Skin epidermis (tissue), 12 donors: ENCODE results near the gene SFSWAP.
"Not testable (repeated sequence)": the region's sequence is repeated elsewhere in the genome, so short reads cannot be mapped to it uniquely, and the experiment has no call there.

Source experiments
- H3K27ac ChIP-seq, 21 experiments: fragments of 200-600 bp; sonication (generic) in 11 of 21; one replicate each; pipeline ENCODE4 v1.5.0; 2020; ENCODE audit warnings: mild to moderate bottlenecking in 3 of 21, inconsistent platforms in 2 of 21, moderate library complexity in 2 of 21
- H3K4me3 ChIP-seq, 7 experiments: fragments of 200-600 bp; sonication (generic) in 2 of 7; one replicate each; pipeline ENCODE4 v1.5.0; 2020; ENCODE audit warnings: inconsistent platforms in 2 of 7, mild to moderate bottlenecking in 2 of 7, moderate library complexity in 1 of 7

Gene SFSWAP

GRCh38 chr12:131698286-131698685 lies 12.6 kb upstream of the SFSWAP start:
- Histone ChIP-seq H3K4me3 (no peak overlapping the region), H3K27ac (no peak overlapping the region)

GRCh38 chr12:131699434-131699833 lies 11.5 kb upstream of the SFSWAP start:
- no peak overlapping the region for H3K27ac ChIP-seq
- H3K4me3 ChIP-seq = no peak overlapping the region

GRCh38 chr12:131700271-131700670 lies 10.6 kb upstream of the SFSWAP start:
- Histone ChIP-seq H3K4me3 (no peak overlapping the region), H3K27ac (no peak overlapping the region)

- Histone ChIP-seq H3K27ac (no peak overlapping the region), H3K4me3 (no peak overlapping the region)
These were observed 9.0 kb upstream of the SFSWAP start for GRCh38 chr12:131701705-131702572.

GRCh38 chr12:131702573-131702877 lies 8.4 kb upstream of the SFSWAP start:
- Histone ChIP-seq H3K27ac (no peak overlapping the region), H3K4me3 (no peak overlapping the region)

GRCh38 chr12:131703161-131703560 lies 7.7 kb upstream of the SFSWAP start:
- Histone ChIP-seq H3K4me3 (no peak overlapping the region), H3K27ac (no peak overlapping the region)

GRCh38 chr12:131704509-131704908 lies 6.4 kb upstream of the SFSWAP start:
- Histone ChIP-seq H3K4me3 (no peak overlapping the region), H3K27ac (no peak overlapping the region)

- not testable (repeated sequence) for H3K4me3 ChIP-seq, H3K27ac ChIP-seq
These were observed 4.2 kb upstream of the SFSWAP start for GRCh38 chr12:131706709-131707108.

- no peak overlapping the region for H3K27ac ChIP-seq
- no peak overlapping the region for H3K4me3 ChIP-seq
These were observed 1.7 kb upstream of the SFSWAP start for GRCh38 chr12:131709226-131709625.

- peak overlapping the region; percentile 76 to 100 (median 96) for H3K4me3 ChIP-seq
- H3K27ac ChIP-seq = peak overlapping the region; percentile 91 to 100 (median 99)
These were observed 788 bp downstream of the SFSWAP start for GRCh38 chr12:131711551-131712205.

GRCh38 chr12:131713349-131713748 lies 2.5 kb downstream of the SFSWAP start:
- Histone ChIP-seq H3K27ac (no peak overlapping the region), H3K4me3 (no peak overlapping the region)

GRCh38 chr12:131714759-131715158 lies 3.9 kb downstream of the SFSWAP start:
- no peak overlapping the region for H3K4me3 ChIP-seq
- H3K27ac ChIP-seq = no peak overlapping the region

- H3K4me3 ChIP-seq = no peak overlapping the region
- H3K27ac ChIP-seq = no peak overlapping the region
These were observed 5.4 kb downstream of the SFSWAP start for GRCh38 chr12:131716282-131716681.

GRCh38 chr12:131720241-131720640 lies 9.4 kb downstream of the SFSWAP start:
- no peak overlapping the region for H3K4me3 ChIP-seq
- H3K27ac ChIP-seq = no peak overlapping the region

- Histone ChIP-seq H3K4me3 (no peak overlapping the region), H3K27ac (no peak overlapping the region)
These were observed 10.0 kb downstream of the SFSWAP start for GRCh38 chr12:131720921-131721320.

GRCh38 chr12:131721548-131721947 lies 10.7 kb downstream of the SFSWAP start:
- no peak overlapping the region for H3K27ac ChIP-seq
- no peak overlapping the region for H3K4me3 ChIP-seq

- no peak overlapping the region for H3K4me3 ChIP-seq
- H3K27ac ChIP-seq = no peak overlapping the region
These were observed 12.6 kb downstream of the SFSWAP start for GRCh38 chr12:131723532-131723931.

- Histone ChIP-seq H3K4me3 (no peak overlapping the region), H3K27ac (no peak overlapping the region)
These were observed 13.6 kb downstream of the SFSWAP start for GRCh38 chr12:131724534-131724933.

GRCh38 chr12:131725503-131725902 lies 14.6 kb downstream of the SFSWAP start:
- Histone ChIP-seq H3K27ac (no peak overlapping the region), H3K4me3 (no peak overlapping the region)

- no peak overlapping the region for H3K27ac ChIP-seq
- no peak overlapping the region for H3K4me3 ChIP-seq
These were observed 17.8 kb downstream of the SFSWAP start for GRCh38 chr12:131728720-131729119.

GRCh38 chr12:131729254-131729955 lies 18.5 kb downstream of the SFSWAP start:
- no peak overlapping the region for H3K27ac ChIP-seq
- H3K4me3 ChIP-seq = no peak overlapping the region
